ENCODE results near the gene OXA1L. TPM values are rescaled to one million over a fixed set of nuclear protein-coding genes. Genes with fewer than 3 reads are reported as not detected.

Gene OXA1L
- 142 to 166 TPM (median 162 TPM) in 5 replicates for total RNA-seq (2022; extraction: Qiagen RNA extraction; ENCODE audit: low read depth)

GRCh38 chr14:22766457-22767322 lies at the start of gene OXA1L:
TSS of gene OXA1L (plus strand) at chr14:22766688. CDS start at chr14:22766702, 14 bp downstream.

DNA sequence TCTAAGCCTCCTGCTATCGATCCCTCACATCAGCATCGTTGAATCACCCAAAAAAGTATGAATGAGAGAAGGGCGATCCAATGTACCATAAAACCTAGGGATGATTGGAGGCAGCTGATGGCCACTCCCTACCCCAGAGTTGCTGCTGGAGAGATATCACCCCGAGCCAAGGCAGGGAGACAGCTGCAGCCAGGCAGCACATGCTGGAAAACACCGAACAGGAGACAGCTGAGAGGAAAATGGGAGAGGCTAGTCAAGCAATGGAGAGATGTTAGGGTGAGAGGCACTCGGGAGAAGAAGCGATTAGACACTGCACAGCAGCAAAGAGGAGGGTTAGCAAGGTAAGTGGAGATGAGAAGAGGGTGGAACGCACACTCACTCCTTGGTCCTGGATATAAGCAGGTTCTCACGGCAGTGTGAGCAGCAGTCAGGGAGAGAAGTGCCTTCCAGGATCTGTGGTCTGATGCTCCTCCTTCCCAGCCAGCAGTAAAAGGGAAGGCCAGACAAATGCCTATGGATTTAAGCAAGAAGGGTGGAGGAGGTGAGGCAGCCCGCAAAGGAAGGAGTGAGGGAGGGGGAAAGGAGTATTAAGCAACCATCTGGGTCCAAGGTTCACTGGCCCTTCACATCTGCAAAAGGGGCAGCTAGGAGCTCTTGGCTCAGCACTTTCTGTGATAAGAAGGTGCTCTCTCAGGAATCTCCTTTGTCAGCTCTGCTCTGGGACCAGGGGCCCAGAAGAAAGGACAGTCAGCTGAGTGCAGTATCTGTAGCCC lies 48.6 kb downstream of the OXA1L start, which contains the start of gene SLC7A7:
Gene SLC7A7 (minus strand): TSS at position 495 of the 773 bp plus-strand sequence. CDS start 2,037 bp downstream, outside the sequence.

Other genes with a start within 250 kb of the OXA1L start
- gene DAD1, start 177.5 kb upstream of the OXA1L start, total RNA-seq (2022; extraction: Qiagen RNA extraction; ENCODE audit: low read depth), result 322 to 375 TPM (median 345 TPM) in 5 replicates
- 53.4 to 58.0 TPM (median 55.3 TPM) in 5 replicates for gene ABHD4, start 168.4 kb upstream of the OXA1L start, total RNA-seq (2022; extraction: Qiagen RNA extraction; ENCODE audit: low read depth)
- not detected in 5 replicates for gene OR6J1, start 122.3 kb upstream of the OXA1L start, total RNA-seq (2022; extraction: Qiagen RNA extraction; ENCODE audit: low read depth)
- gene SLC7A7, start 48.7 kb downstream of the OXA1L start, total RNA-seq (2022; extraction: Qiagen RNA extraction; ENCODE audit: low read depth), result 9.2 to 15.7 TPM (median 11.5 TPM) in 5 replicates
- gene MRPL52, start 63.2 kb downstream of the OXA1L start, total RNA-seq (2022; extraction: Qiagen RNA extraction; ENCODE audit: low read depth), result 133 to 211 TPM (median 184 TPM) in 5 replicates
- 0.61 to 0.91 TPM (median 0.84 TPM) in 5 replicates for gene MMP14, start 69.9 kb downstream of the OXA1L start, total RNA-seq (2022; extraction: Qiagen RNA extraction; ENCODE audit: low read depth)
- 60.9 to 85.0 TPM (median 77.1 TPM) in 5 replicates for gene LRP10, start 105.1 kb downstream of the OXA1L start, total RNA-seq (2022; extraction: Qiagen RNA extraction; ENCODE audit: low read depth)
- 0.26 to 0.38 TPM (median 0.33 TPM) in 5 replicates for gene REM2, start 116.5 kb downstream of the OXA1L start, total RNA-seq (2022; extraction: Qiagen RNA extraction; ENCODE audit: low read depth)
- gene RBM23, start 152.5 kb downstream of the OXA1L start, total RNA-seq (2022; extraction: Qiagen RNA extraction; ENCODE audit: low read depth), result 66.0 to 72.5 TPM (median 68.1 TPM) in 5 replicates
- 106 to 126 TPM (median 120 TPM) in 5 replicates for gene PRMT5, start 162.7 kb downstream of the OXA1L start, total RNA-seq (2022; extraction: Qiagen RNA extraction; ENCODE audit: low read depth)
- 33.6 to 37.6 TPM (median 37.4 TPM) in 5 replicates for gene HAUS4, start 190.4 kb downstream of the OXA1L start, total RNA-seq (2022; extraction: Qiagen RNA extraction; ENCODE audit: low read depth)
- 34.2 to 45.0 TPM (median 38.1 TPM) in 5 replicates for gene AJUBA, start 215.9 kb downstream of the OXA1L start, total RNA-seq (2022; extraction: Qiagen RNA extraction; ENCODE audit: low read depth)
- 2.4 to 3.6 TPM (median 3.2 TPM) in 5 replicates for gene C14orf93, start 243.5 kb downstream of the OXA1L start, total RNA-seq (2022; extraction: Qiagen RNA extraction; ENCODE audit: low read depth)